ENCODE measurements around the gene ELFN1. TPM values are rescaled to one million over a fixed set of nuclear protein-coding genes. Genes with fewer than 3 reads are reported as not detected.

ELFN1 gene
- total RNA-seq, 1 donor from 2014 or later = 12.3 TPM

GRCh38 chr7:1624999-1625927 lies 44.8 kb upstream of the ELFN1 start:
- Mint-ChIP-seq H3K4me3 (ENCODE audit: low read depth) (no peak overlapping the region), H3K9me3 (ENCODE audit: low read depth) (peaks cover 8% of the 10 kb centered on the region), H3K27ac (peak overlapping the region; percentile 33), H3K27me3 (peaks cover 8% of the 10 kb centered on the region), H3K36me3 (ENCODE audit: insufficient read depth) (no peaks in the 10 kb centered on the region), H3K4me1 (ENCODE audit: low read depth) (no peaks in the 10 kb centered on the region)
- no peak for DNase-seq (ENCODE audit: low spot score, unreplicated experiment)
- TF ChIP-seq, protein P1, sequence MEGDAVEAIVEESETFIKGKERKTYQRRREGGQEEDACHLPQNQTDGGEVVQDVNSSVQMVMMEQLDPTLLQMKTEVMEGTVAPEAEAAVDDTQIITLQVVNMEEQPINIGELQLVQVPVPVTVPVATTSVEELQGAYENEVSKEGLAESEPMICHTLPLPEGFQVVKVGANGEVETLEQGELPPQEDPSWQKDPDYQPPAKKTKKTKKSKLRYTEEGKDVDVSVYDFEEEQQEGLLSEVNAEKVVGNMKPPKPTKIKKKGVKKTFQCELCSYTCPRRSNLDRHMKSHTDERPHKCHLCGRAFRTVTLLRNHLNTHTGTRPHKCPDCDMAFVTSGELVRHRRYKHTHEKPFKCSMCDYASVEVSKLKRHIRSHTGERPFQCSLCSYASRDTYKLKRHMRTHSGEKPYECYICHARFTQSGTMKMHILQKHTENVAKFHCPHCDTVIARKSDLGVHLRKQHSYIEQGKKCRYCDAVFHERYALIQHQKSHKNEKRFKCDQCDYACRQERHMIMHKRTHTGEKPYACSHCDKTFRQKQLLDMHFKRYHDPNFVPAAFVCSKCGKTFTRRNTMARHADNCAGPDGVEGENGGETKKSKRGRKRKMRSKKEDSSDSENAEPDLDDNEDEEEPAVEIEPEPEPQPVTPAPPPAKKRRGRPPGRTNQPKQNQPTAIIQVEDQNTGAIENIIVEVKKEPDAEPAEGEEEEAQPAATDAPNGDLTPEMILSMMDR (IDR thresholded peaks at IDR 0.05; ENCODE audit: unreplicated experiment) = no peak

- no peaks in the 10 kb centered on the region for H3K36me3 Mint-ChIP-seq (ENCODE audit: insufficient read depth)
- H3K4me3 Mint-ChIP-seq (ENCODE audit: low read depth) = no peak overlapping the region
- H3K27me3 Mint-ChIP-seq = peaks cover 14% of the 10 kb centered on the region
- no peak for DNase-seq (ENCODE audit: low spot score, unreplicated experiment)
- H3K9me3 Mint-ChIP-seq (ENCODE audit: low read depth) = peaks cover 11% of the 10 kb centered on the region
- H3K4me1 Mint-ChIP-seq (ENCODE audit: low read depth) = no peaks in the 10 kb centered on the region
- TF ChIP-seq, protein P1 (IDR thresholded peaks at IDR 0.05; ENCODE audit: unreplicated experiment) = no peak
- no peak overlapping the region for H3K27ac Mint-ChIP-seq
Observed at GRCh38 chr7:1626769-1627168, 43.3 kb upstream of the ELFN1 start.

DNA sequence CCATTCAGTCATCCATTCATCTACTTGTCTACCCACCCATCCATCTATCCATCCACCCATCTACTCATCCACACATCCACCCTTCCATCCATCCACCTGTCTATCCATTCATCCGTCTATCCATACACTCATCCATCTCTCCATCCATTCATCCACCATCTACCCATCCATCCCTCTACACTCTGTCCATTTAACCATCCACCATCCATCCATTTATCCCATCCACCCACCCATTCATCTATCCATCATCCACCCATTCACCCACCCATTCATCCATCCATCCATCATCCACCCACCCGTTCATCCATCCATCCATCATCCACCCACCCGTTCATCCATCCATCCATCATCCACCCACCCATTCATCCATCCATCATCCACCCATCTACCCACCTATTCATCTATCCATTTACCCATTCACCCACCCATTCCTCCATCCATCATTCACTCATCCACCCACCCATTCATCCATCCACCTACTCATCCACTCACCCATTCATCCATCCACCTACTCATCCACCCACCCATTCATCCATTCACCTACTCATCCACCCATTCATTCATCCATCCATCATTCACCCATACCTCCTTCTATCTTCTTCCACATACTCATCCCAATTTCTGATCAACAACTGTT lies 39.3 kb upstream of the ELFN1 start:
- TF ChIP-seq, protein P1 (IDR thresholded peaks at IDR 0.05; ENCODE audit: unreplicated experiment) = no peak
- Mint-ChIP-seq H3K27ac (no peak overlapping the region), H3K27me3 (peaks cover 19% of the 10 kb centered on the region), H3K4me3 (ENCODE audit: low read depth) (no peak overlapping the region), H3K36me3 (ENCODE audit: insufficient read depth) (no peaks in the 10 kb centered on the region), H3K4me1 (ENCODE audit: low read depth) (no peaks in the 10 kb centered on the region), H3K9me3 (ENCODE audit: low read depth) (peaks cover 11% of the 10 kb centered on the region)
- DNase-seq (ENCODE audit: low spot score, unreplicated experiment) = no peak

DNA sequence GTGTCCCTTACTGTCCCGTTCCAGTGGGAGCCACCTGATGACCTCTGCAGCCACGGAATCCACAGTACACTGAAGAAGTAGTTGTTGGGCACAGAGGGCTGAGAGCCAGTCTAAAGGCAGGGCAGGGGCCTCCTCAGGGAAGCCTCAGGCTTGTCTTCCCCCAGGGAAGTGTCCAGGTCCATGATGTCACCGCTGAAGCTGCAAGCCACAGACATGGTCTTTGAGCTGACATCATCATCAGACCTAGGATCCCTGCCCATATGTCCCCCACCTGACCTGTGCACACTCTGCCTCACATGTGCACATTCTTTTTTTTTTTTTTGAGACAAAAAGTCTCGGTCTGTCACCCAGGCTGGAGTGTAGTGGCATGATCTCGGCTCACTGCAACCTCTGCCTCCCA lies 38.4 kb upstream of the ELFN1 start:
- Mint-ChIP-seq H3K4me3 (ENCODE audit: low read depth) (no peak overlapping the region), H3K4me1 (ENCODE audit: low read depth) (no peaks in the 10 kb centered on the region), H3K27ac (no peak overlapping the region)

DNA sequence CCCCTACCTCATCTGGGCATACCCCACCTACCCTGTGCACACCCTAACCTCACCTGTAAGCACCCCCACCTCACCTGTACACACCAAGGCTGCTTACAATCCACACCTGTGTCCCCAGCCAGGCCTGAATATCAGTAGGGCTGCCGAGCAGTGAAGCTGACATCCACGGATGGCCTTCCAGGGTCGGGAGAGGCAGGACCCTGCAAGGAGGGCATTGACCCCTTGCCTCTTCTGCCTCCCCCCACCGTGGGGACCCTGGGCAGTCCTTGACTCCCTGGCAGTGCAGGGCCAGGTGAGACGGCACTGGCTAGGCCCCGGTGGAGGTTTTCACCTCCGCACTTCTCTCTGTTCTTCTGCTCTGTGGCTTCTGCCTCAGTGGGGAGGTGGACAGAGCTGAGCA lies 37.6 kb upstream of the ELFN1 start:
- Mint-ChIP-seq H3K36me3 (ENCODE audit: insufficient read depth) (no peaks in the 10 kb centered on the region), H3K9me3 (ENCODE audit: low read depth) (peaks cover 11% of the 10 kb centered on the region), H3K27ac (no peak overlapping the region), H3K4me3 (ENCODE audit: low read depth) (no peak overlapping the region), H3K27me3 (peaks cover 14% of the 10 kb centered on the region), H3K4me1 (ENCODE audit: low read depth) (no peaks in the 10 kb centered on the region)
- DNase-seq (ENCODE audit: low spot score, unreplicated experiment) = no peak
- TF ChIP-seq, protein P1 (IDR thresholded peaks at IDR 0.05; ENCODE audit: unreplicated experiment) = no peak

More for the DNA sequence above, 38.4 kb upstream of the ELFN1 start:
- no peak for DNase-seq (ENCODE audit: low spot score, unreplicated experiment)
- Mint-ChIP-seq H3K27me3 (peaks cover 17% of the 10 kb centered on the region), H3K9me3 (ENCODE audit: low read depth) (peaks cover 10% of the 10 kb centered on the region), H3K36me3 (ENCODE audit: insufficient read depth) (no peaks in the 10 kb centered on the region)
- TF ChIP-seq, protein P1 (IDR thresholded peaks at IDR 0.05; ENCODE audit: unreplicated experiment) = no peak

Measured in progenitor cell of endocrine pancreas (in vitro differentiated cells).